ENCODE results near the gene ITPKA. TPM values are rescaled to one million over a fixed set of nuclear protein-coding genes. Genes with fewer than 3 reads are reported as not detected.

ITPKA gene
- total and polyA plus RNA-seq, 2 of the 13 experiments (the other 11 are each of a cell fraction or from before 2014, with no cell fraction given) = 13.2 to 41.3 TPM

- FAIRE-seq (no peak), DNase-seq (ENCODE audit: low spot score) (no peak), ATAC-seq (peak; percentile 27; the same call in 2 of the 3 replicates)
- intact Hi-C loops (cut with micrococcal nuclease; ENCODE audit: unreplicated experiment) = no loop called here
- no peak overlapping the region for H3K27ac ChIP-seq (ENCODE audit: extremely low read length, insufficient read depth, low read length)
- H3K79me2 ChIP-seq (ENCODE audit: insufficient read depth, low read length) = no peaks in the 10 kb centered on the region
- H3K4me2 ChIP-seq (ENCODE audit: low read depth, low read length) = no peak overlapping the region
- WGBS (ENCODE audit: low lambda C conversion rate) = 96% methylated on average over 5 of the region's 5 CpGs
- no peaks in the 10 kb centered on the region for H3K27me3 ChIP-seq (ENCODE audit: control insufficient read depth in 1 of 2, insufficient read depth in 2 of 2, low read length in 2 of 2)
- ChIA-PET CTCF (ENCODE audit: low intra/inter-chr PET ratio, low total read pairs) (no interaction called here), POLR2A (interaction anchor here (4.6 kb wide), 1 partner anchor 17 kb away, joined by 15 read pairs; the partner anchor contains the start of gene ITPKA)
- H4K20me1 ChIP-seq (ENCODE audit: insufficient read depth, low read length) = no peaks in the 10 kb centered on the region
- no peak overlapping the region for H2AFZ ChIP-seq (ENCODE audit: low read length)
- no peaks in the 10 kb centered on the region for H3K9me3 ChIP-seq (ENCODE audit: low read length)
- H3K4me1 ChIP-seq (ENCODE audit: insufficient read depth, low read length) = peaks cover 7% of the 10 kb centered on the region; the same call in 1 of the 2 replicates
- H3K9ac ChIP-seq (ENCODE audit: insufficient read depth, low read depth, low read length) = no peak overlapping the region
- in situ Hi-C loops (cut with HindIII; ENCODE audit: extremely low pct_ligation_motif_present, low pct_unique_long_range_greater_than_20kb) = no loop called here
- H3K4me3 ChIP-seq (replicated peaks in 1 of 3; ENCODE audit: insufficient read depth in 1 of 3, low read depth in 2 of 3, low read length in 3 of 3) = no peak overlapping the region
- BruUV-seq (replicated peaks) = no TSS peak
- H3K36me3 ChIP-seq (replicated peaks in 1 of 2; ENCODE audit: control insufficient read depth in 1 of 2, insufficient read depth in 2 of 2, low read length in 2 of 2) = peaks cover 26 to 67% of the 10 kb centered on the region in 2 experiments
- TF ChIP-seq DMAP1 (CRISPR knock-in tag; IDR thresholded peaks at IDR 0.05) (no peak), ZNF34 (CRISPR knock-in tag; IDR thresholded peaks at IDR 0.05; ENCODE audit: borderline replicate concordance) (no peak), ZNF557 (CRISPR knock-in tag; IDR thresholded peaks at IDR 0.05) (no peak), PAXIP1 (CRISPR knock-in tag; conservative IDR thresholded peaks at IDR 0.05) (no peak), ZNF512B (CRISPR knock-in tag; IDR thresholded peaks at IDR 0.05; ENCODE audit: borderline replicate concordance) (no peak), ZNF547 (CRISPR knock-in tag; IDR thresholded peaks at IDR 0.05) (no peak), ARNTL (CRISPR knock-in tag; IDR thresholded peaks at IDR 0.05) (no peak), ZHX1 (CRISPR knock-in tag; IDR thresholded peaks at IDR 0.05; ENCODE audit: low read depth) (no peak), REST (IDR thresholded peaks at IDR 0.05; ENCODE audit: borderline replicate concordance in 1 of 2, low read depth in 1 of 2, low read length in 2 of 2) (no peak)
Measured at GRCh38 chr15:41476416-41477048, 17.1 kb upstream of the ITPKA start.
